Astrocyte (in vitro differentiated cells and primary cell): ENCODE measurements around the gene RANGAP1.

Experiments used
- EZH2 ChIP-seq: IDR thresholded peaks from 2 replicates; pipeline ENCODE4 v1.6.1; 2012; ENCODE audit warnings: mild to moderate bottlenecking, low read length, inconsistent platforms; ENCODE audit not compliant: insufficient read depth
- TF ChIP-seq, protein P1 (sequence below): IDR thresholded peaks from 2 replicates; pipeline ENCODE4 v1.5.1; 2011; ENCODE audit warnings: low read depth, mild to moderate bottlenecking, inconsistent platforms, low read length, moderate library complexity; ENCODE audit not compliant: insufficient read depth

DNA sequence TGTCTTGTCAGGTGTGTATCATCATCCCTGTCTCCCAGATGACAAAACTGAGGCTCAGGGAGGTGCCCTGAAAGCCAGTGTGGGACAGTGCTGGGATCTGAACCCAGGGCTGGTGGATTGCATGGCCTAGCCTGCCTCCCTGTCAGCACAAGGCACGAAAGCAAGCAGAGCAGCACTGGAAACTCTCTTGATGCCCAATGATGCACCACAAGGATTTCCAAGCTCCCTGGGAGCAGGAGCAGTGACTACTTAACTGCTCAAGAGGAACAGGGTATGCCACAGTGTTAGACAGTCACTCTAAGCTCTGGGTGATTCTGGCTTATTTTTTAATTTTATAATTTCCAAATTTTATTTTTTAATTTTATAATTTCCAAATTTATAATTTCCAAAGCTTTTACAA is 24.3 kb upstream of the RANGAP1 start:
- TF ChIP-seq, protein P1, sequence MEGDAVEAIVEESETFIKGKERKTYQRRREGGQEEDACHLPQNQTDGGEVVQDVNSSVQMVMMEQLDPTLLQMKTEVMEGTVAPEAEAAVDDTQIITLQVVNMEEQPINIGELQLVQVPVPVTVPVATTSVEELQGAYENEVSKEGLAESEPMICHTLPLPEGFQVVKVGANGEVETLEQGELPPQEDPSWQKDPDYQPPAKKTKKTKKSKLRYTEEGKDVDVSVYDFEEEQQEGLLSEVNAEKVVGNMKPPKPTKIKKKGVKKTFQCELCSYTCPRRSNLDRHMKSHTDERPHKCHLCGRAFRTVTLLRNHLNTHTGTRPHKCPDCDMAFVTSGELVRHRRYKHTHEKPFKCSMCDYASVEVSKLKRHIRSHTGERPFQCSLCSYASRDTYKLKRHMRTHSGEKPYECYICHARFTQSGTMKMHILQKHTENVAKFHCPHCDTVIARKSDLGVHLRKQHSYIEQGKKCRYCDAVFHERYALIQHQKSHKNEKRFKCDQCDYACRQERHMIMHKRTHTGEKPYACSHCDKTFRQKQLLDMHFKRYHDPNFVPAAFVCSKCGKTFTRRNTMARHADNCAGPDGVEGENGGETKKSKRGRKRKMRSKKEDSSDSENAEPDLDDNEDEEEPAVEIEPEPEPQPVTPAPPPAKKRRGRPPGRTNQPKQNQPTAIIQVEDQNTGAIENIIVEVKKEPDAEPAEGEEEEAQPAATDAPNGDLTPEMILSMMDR: no peak
- TF ChIP-seq EZH2: no peak
